ENCODE data around the gene CCDC196.
A peak's percentile ranks its signal among the peaks of the same experiment; 100 is the strongest.

Gene CCDC196

GRCh38 chr14:66508547-66508845 is 22.3 kb downstream of the CCDC196 start:
- ChIA-PET POLR2A (interaction anchor here (0.6 to 1.1 kb wide), 2 partner anchors 18 to 1651 kb away, joined by 3 to 5 read pairs; no protein-coding TSS in a partner anchor), CTCF (interaction anchor here (0.7 to 2.0 kb wide), 5 partner anchors 9 to 559 kb away, joined by 3 to 6 read pairs (median 4); no protein-coding TSS in a partner anchor)
- peak overlapping the region; percentile 93 for H3K4me3 ChIP-seq (ENCODE audit: low read depth, low read length)
- H3K36me3 ChIP-seq (ENCODE audit: control insufficient read depth in 2 of 2, insufficient read depth in 1 of 2, low read length in 2 of 2), result no peaks in the 10 kb centered on the region
- H3K4me1 ChIP-seq (ENCODE audit: control insufficient read depth, insufficient read depth, low read length), result peaks cover 8% of the 10 kb centered on the region
- peak overlapping the region; percentile 95 for H3K27ac ChIP-seq (ENCODE audit: extremely low read depth, low read depth, low read length)
- H3K9me3 ChIP-seq (ENCODE audit: control insufficient read depth, insufficient read depth, low read depth, low read length), result no peaks in the 10 kb centered on the region
- 0 out of 2 replicates have a peak, but pooled peaks have one; percentile 9 for TF ChIP-seq YY2 (tag by site-specific recombination; IDR thresholded peaks at IDR 0.05)
- no peak for TF ChIP-seq ZNF280D (tag by site-specific recombination; IDR thresholded peaks at IDR 0.05)
- TF ChIP-seq ZNF324 (tag by site-specific recombination; IDR thresholded peaks at IDR 0.05), result no peak
- TF ChIP-seq PBX3 (CRISPR knock-in tag; IDR thresholded peaks at IDR 0.05), result no peak
- no peak for TF ChIP-seq ZNF473 (tag by site-specific recombination; IDR thresholded peaks at IDR 0.05)
- peak; percentile 85 for TF ChIP-seq ZNF335 (tag by site-specific recombination; conservative IDR thresholded peaks at IDR 0.05)
- no peak for TF ChIP-seq ZFP37 (tag by site-specific recombination; IDR thresholded peaks at IDR 0.05)
- TF ChIP-seq ZNF341 (tag by site-specific recombination; IDR thresholded peaks at IDR 0.05; ENCODE audit: low read depth), result peak; percentile 94

DNA sequence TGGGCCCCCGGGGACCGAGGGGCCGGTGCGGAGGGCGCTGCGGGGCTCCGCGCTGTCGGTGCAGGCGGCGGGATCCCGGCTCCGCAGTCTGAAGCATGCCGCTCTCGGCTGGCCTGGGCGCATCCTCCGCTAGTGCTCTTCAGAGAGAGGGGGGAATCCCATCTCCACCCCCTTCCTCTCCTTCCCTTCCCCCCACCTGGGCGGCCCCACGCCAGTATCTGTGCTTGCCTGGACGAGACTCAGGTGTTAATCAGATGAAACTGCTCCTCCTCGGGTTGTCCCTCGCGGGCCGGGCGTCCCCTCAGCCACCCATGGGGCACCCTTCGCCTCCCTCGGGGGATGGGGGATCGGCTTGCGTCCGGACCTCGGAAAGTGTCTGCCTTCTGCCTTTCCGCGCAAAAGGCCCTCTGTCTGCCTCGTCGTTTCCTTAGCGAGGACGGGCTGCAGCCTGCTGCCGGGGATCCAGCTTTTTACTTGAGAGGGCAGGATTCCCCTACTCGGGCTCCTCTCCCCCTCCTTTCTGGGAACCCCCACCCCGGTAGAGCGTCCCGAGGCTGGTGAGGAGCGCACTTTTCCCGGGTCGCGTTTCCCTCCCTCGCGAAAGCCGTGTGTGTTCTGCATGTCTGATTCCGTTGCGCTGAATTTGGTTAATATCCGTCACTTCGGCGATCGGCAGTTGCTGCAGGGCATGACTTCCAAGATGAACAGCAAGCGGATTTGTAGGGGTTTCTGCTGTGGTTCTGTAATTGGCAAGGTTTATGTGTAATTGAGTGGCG is 22.9 kb downstream of the CCDC196 start:
- Histone ChIP-seq H3K9me3 (ENCODE audit: control insufficient read depth, insufficient read depth, low read depth, low read length) (no peaks in the 10 kb centered on the region), H3K36me3 (ENCODE audit: control insufficient read depth in 2 of 2, insufficient read depth in 1 of 2, low read length in 2 of 2) (no peaks in the 10 kb centered on the region), H3K27ac (ENCODE audit: extremely low read depth, low read depth, low read length) (peak overlapping the region; percentile 95), H3K4me3 (ENCODE audit: low read depth, low read length) (peak overlapping the region; percentile 93), H3K4me1 (ENCODE audit: control insufficient read depth, insufficient read depth, low read length) (peaks cover 8% of the 10 kb centered on the region)
- POLR2A ChIA-PET, result interaction anchor here (0.6 kb wide), 1 partner anchor 1651 kb away, joined by 5 read pairs; no protein-coding TSS in a partner anchor
- CTCF ChIA-PET, result interaction anchor here (0.7 kb wide), 1 partner anchor 558 kb away, joined by 5 read pairs; no protein-coding TSS in a partner anchor
- TF ChIP-seq ZNF704 (tag by site-specific recombination; IDR thresholded peaks at IDR 0.05), result no peak
- peak; percentile 95 for TF ChIP-seq ZBTB17 (tag by site-specific recombination; IDR thresholded peaks at IDR 0.05)
- TF ChIP-seq, protein P1, sequence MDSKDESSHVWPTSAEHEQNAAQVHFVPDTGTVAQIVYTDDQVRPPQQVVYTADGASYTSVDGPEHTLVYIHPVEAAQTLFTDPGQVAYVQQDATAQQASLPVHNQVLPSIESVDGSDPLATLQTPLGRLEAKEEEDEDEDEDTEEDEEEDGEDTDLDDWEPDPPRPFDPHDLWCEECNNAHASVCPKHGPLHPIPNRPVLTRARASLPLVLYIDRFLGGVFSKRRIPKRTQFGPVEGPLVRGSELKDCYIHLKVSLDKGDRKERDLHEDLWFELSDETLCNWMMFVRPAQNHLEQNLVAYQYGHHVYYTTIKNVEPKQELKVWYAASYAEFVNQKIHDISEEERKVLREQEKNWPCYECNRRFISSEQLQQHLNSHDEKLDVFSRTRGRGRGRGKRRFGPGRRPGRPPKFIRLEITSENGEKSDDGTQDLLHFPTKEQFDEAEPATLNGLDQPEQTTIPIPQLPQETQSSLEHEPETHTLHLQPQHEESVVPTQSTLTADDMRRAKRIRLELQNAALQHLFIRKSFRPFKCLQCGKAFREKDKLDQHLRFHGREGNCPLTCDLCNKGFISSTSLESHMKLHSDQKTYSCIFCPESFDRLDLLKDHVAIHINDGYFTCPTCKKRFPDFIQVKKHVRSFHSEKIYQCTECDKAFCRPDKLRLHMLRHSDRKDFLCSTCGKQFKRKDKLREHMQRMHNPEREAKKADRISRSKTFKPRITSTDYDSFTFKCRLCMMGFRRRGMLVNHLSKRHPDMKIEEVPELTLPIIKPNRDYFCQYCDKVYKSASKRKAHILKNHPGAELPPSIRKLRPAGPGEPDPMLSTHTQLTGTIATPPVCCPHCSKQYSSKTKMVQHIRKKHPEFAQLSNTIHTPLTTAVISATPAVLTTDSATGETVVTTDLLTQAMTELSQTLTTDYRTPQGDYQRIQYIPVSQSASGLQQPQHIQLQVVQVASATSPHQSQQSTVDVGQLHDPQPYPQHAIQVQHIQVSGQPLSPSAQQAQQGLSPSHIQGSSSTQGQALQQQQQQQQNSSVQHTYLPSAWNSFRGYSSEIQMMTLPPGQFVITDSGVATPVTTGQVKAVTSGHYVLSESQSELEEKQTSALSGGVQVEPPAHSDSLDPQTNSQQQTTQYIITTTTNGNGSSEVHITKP (tag by site-specific recombination; IDR thresholded peaks at IDR 0.05), result peak; percentile 77
- peak; percentile 69; the same call in 1 of the 2 replicates for TF ChIP-seq ZBTB20 (tag by site-specific recombination; IDR thresholded peaks at IDR 0.05)
- TF ChIP-seq ZNF654 (tag by site-specific recombination; IDR thresholded peaks at IDR 0.05; ENCODE audit: low read depth), result no peak
- TF ChIP-seq ZNF660 (tag by site-specific recombination; IDR thresholded peaks at IDR 0.05), result no peak
- no peak for TF ChIP-seq ZBTB21 (tag by site-specific recombination; IDR thresholded peaks at IDR 0.05)
- peak; percentile 74 for TF ChIP-seq GLIS2 (tag by site-specific recombination; IDR thresholded peaks at IDR 0.05)
- 0 out of 2 replicates have a peak, but pooled peaks have one; percentile 25 for TF ChIP-seq KLF8 (tag by site-specific recombination; IDR thresholded peaks at IDR 0.05)
- no peak for TF ChIP-seq ZNF501 (tag by site-specific recombination; IDR thresholded peaks at IDR 0.05)
- TF ChIP-seq ZNF18 (tag by site-specific recombination; IDR thresholded peaks at IDR 0.05), result no peak
- no peak for TF ChIP-seq ZNF658 (tag by site-specific recombination; IDR thresholded peaks at IDR 0.05)
- TF ChIP-seq ZNF629 (tag by site-specific recombination; IDR thresholded peaks at IDR 0.05), result no peak
- TF ChIP-seq SP3 (tag by site-specific recombination; IDR thresholded peaks at IDR 0.05), result peak; percentile 42; the same call in 1 of the 2 replicates
- TF ChIP-seq ZNF184 (tag by site-specific recombination; IDR thresholded peaks at IDR 0.05), result no peak
